GM15510 (cell line): ENCODE measurements around the gene SDK2.

Experiments used
- POLR2A ChIP-seq: IDR thresholded peaks from 3 replicates; pipeline ENCODE4 v1.6.1; 2011; ENCODE audit warnings: borderline replicate concordance; ENCODE audit not compliant: insufficient read length; ENCODE audit errors: extremely low read depth

SDK2 gene

DNA sequence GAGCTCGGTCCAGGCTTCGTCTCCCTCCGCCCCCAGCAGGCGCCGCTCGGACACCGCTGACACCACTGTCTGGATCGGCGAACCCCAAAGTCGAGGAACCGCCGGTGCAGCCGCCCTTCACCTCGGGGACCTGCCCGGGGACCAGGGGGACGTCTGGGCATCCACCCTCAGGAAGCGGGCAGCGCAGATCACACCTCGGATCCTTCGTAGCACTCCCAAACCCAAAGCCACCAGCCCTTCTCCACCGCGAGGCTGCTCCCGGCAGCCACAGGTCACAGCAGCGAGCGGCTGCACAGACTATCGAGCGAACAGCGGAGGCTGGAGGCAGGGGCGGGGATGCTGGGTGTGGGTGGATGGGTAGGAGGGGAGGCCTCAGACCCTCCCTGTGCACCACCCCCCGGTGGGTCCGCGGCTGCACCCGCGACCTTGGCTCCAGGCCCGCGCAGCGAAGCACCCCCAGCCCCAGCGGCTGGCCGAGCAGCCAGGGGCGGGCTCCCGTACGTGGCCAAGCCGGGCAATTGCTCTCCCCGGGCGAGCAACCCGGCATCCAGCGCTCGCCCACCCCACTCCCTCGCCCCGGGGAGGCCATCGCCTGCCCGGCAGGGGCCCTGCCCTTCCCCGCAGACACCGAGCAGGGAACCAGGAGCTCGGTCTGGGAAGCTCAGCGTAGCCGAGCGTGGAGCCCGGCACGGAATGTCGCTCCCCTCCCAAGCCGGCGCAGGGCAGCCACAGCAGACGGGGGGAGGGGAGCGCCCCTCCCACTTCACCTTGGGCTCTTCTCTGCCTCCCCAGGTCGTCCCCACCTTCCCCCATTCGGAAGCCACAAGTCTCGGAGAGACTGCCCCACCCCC is 1.0 kb downstream of the SDK2 start:
- no peak for TF ChIP-seq POLR2A

DNA sequence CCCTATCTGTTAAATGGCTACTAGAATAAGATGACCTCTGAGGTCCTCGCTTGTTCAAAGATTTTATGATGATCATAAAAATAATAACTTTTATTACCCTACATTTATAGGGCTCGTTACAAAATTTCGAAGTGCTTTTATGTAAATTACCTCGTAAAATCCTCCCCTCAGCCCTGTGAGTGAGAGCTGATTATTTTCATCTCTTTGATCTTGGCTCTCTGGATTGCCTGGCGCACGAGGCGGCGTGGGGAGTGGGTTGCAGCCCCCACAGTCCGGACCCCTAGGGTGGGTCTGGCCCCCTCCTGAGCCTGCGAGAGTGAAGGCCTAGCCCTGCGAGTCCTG is 1.6 kb downstream of the SDK2 start:
- no peak for TF ChIP-seq POLR2A

DNA sequence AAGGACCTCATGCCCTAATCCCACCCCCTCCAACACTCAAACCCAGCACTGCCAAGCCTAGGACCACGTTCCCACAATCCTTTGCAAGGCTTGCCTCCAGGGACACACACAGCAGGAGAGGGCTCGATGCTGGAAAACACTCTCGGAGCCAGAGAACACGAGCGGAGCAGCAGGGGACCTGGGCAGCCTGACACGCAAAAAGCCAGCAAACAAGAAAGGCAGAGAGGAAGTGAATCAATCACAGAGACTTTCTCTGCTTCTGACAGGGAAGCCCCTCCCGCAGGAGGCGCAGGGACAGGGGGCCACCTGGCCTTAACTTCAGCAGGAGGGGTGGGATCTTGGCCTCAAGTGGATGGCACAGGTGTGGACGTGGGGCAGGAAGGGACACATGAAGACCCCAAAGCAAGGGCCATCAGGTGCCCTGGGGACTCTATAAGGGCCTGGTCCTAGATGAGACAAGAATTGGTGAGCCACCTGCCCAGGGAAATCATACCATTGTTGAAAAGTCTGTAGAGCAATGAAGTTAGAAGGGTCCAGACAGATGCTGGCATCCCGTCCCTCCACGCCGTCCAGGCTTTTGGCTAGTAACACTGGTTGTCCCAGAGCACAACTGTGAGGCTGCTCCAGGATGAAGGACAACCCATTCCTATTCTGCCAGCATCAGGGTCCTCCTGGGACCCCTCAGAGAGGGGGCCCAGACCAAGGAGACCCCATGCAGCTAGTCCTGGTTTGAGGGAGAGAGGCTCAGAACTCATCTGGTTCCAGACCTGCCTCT is 2.2 kb downstream of the SDK2 start:
- no peak for TF ChIP-seq POLR2A

DNA sequence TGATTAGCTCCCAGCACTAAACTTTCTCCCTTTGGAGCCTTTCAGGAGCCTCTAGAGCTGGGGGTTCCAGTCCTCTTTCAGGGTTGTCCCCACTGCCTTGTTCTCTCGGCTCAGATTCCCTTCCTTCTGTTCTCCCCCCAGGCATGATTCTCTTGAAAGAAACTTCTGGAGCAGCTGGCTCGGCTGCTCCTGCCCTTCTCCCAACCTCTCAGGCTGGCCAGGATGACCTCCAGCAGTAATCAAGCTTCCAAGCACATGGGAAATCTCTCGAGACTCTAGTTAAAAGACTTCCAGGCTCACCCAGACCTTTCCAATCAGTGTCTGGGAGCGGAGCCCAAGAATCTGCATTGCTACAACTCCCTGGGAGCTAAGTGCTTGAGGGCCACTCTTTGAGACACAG is 3.6 kb downstream of the SDK2 start:
- no peak for TF ChIP-seq POLR2A

DNA sequence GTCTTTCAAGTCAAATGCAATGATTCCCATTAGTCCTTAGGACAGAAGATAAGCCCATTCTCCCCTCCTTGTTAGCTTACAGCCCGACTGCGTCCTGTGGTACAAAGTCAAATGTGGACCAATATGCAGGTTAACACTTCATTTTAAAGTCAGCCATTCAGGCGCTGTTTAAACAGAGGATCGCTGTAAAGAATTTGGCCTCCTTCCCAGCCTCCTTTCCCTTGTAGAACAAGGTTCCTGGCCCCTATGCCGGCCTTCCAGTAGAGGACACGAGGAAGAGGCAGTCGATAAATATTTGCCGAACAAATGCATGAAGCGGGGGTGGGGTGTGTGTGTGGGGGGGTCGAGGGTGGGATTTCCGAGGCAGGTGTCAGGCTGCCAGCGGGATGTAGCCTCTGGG is 4.3 kb downstream of the SDK2 start:
- TF ChIP-seq POLR2A, result no peak

DNA sequence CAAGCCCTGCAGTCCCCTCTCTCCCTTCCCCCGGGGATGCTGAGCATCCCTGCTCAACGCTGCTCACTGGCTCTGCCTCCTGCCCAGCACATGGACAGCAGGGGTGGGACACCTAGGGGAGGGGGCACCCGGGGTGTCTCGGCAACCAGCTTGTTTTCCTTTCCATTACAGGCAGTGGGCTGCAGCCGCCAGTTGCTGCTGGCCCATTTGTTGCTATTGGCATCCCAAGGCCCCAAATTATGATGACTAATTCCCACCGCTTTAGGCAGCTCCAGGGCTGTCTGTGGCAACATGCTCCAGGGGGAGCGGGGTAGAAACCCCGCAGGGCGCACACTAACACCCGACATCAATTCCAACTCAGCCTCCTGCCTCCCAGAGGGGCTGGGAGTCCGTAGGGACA is 4.9 kb downstream of the SDK2 start:
- no peak for TF ChIP-seq POLR2A

DNA sequence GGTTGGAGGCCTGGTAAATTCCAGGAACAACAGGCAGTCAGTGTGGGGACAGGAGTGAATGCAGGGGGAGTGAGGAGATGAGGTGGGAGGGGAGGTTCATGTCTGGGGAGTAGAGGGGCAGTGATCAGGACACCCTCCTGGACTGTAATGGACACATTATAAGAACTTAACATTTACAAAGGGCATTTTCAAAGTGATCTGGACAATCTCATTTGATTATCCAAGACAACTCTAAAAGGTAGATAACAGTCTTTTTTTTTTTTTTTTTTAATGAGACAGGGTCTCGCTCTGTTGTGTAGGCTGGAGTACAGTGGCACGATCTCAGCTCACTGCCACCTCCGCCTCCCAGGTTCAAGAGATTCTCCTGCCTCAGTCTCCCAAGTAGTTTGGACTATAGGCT is 5.7 kb downstream of the SDK2 start:
- TF ChIP-seq POLR2A, result no peak

DNA sequence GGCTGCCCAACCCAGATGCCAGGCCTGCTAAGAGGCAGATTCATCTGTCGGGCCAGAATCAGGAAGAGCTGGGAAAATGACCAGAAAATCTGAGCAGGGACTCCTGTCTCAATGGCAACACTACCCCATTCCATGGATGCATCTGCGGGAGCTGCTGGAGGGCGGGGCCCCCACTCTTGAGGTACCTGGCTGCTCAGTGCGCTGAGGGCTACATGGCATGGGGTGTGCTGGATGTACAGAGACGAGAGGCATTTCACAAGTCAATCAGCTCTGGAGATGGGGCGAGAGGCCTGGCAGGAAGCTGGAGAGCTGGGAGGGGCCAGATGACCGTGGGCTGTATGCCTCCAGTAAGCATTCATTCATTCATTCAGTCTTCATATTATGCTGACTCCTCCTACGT is 6.4 kb downstream of the SDK2 start:
- no peak for TF ChIP-seq POLR2A

DNA sequence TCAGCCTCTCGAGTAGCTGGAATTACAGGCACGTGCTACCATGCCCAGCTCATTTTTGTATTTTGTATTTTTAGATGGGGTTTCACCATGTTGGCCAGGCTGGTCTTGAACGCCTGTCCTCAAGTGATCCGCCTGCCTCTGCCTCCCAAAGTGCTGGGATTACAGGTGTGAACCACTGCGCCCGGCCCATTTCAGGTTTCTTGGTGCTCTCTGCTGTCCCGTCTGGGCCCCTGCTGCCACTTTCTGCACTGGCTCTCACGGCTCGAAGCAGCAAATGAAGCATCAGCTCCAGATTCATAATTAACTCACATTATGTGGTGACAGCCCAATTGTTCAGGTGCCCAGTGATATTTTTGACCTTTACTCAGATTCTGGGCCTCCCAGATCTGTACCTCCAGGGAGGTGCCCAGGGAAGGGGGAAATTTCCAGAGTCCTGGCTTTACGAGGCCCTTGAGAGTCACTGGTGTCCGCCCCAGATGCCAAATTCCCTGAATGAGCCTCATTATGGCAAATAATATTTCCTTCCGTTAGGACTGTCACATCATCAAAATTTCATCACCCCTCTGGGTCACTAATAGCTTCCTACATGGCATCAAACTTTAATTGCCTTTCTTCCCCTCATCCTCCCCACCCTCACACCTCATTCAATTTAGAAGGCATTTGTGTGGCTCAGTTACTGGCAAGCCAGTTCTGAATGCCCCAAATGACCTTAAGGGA is 9.0 kb downstream of the SDK2 start:
- no peak for TF ChIP-seq POLR2A

DNA sequence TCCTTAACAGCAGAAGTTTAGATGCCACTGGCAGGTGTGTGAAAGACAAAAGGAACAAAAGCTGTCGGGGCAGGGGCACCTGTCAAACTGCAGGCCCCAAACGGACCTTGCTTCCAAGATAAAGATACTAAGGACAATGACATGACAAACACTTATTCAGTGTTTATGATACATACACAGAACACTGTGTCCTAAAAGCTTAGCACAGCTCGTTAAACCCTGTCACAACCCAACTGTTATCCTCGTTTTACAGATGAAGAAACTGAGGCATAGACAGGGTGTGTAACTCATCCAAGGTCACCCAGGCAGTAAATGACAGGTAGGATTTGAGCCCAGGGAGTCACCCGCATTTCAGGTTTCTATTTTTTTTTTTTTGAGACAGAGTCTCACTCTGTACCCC is 9.6 kb downstream of the SDK2 start:
- no peak for TF ChIP-seq POLR2A

DNA sequence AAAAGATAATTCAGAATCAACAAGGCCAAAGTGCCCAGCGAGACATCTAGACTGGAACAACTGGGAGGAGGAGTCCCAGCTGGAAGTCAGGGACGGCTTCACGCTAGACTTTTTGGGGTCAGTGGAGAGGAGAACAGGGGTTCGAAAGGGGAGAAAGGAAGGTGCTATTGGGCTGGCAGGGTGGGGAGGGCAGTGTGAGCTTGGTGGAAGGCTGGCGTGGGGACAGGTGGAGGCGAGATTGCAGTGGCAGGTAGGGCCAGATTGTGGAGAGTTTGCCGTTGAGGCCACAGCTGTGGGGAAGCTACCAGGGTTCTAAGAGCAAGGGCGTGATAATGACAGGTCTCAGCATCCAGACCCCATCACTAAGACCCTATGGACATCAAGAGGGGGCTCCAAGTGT is 10.5 kb downstream of the SDK2 start:
- TF ChIP-seq POLR2A, result no peak

DNA sequence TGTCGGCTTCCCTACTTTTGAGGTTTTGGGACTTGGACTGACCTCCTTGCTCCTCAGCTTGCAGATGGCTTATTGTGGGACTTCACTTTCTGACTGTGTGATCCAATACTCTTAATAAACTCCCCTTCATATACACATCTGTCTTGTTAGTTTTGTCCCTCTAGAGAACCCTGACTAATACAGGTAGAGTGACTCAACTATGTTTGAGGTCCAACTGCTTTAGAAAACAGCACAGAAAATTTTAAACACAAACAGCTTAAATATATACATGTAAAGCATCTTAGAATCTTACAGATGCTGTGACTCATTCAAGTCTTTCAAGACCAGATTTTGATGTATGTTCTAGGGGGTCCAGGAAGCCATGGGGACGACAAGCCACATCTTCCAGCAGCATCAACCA is 11.7 kb downstream of the SDK2 start:
- no peak for TF ChIP-seq POLR2A

DNA sequence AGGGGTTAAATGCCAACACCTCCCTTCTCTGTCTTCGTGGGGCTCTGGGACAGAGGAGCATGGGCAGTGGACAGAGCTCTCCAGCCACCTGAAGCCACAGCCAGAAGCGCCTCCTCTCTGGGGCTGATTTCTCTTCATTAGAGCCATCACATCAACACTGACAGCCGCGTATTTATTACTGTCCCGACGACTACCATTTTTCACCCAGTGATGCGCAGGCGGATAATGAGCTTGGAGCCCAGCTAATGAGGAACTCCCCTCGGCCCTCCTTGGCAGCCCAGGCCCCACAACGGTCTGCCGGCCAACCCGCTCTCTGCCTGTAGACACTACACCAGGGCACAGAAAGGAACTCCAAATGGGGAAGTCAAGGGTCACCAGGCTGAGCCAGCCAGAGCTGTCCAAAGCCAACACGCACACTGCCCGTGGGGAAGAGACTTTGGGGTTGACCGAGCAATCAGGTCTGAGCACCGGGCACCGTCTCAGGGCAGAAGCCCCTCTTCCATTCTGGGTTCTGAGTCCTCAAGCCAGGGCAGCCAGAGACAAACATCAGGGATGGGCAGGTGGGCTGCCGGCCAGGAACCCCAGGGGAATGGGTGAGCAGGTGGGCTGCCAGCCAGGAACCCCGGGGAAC is 13.2 kb downstream of the SDK2 start:
- TF ChIP-seq POLR2A, result no peak

DNA sequence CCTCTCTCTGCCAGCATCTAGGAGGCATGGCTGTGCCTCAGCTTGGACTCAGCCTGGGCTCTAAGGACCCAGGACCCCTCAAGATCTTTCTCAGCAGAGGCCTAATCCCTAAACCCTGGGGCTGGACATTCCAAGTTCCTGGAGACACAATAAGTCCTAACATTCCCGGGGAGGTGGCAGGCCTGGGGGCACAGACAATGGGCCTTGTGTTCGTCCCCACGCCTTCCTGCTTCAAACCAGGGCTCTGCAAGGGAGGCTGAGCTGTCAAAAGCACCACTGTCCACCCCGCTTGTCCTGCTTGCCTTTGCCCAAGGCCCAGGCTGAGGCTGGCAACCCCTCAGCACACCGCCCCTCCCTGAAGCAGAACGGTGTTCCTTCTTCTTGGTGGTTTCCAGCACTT is 13.7 kb downstream of the SDK2 start:
- TF ChIP-seq POLR2A, result no peak
